WI38 (cell line): Measurements from ENCODE around the gene COL19A1.

Source experiments
- H3K4me3 ChIP-seq: 2 replicates; pipeline ENCODE4 v1.5.1; 2011; ENCODE audit warnings: low read depth, mild to moderate bottlenecking, control low read depth, low read length
- CTCF ChIP-seq: IDR thresholded peaks from 2 replicates; pipeline ENCODE4 v1.5.1; 2012; ENCODE audit warnings: low read depth, mild to moderate bottlenecking, control low read depth, low read length

Gene COL19A1

GRCh38 chr6:70216767-70217166 is 350.4 kb downstream of the COL19A1 start:
- no peak for TF ChIP-seq CTCF
- H3K4me3 ChIP-seq: no peak overlapping the region

- no peak for TF ChIP-seq CTCF
- H3K4me3 ChIP-seq: no peak overlapping the region
These were observed 353.7 kb downstream of the COL19A1 start for GRCh38 chr6:70219943-70220613.

GRCh38 chr6:70221025-70221714 is 354.8 kb downstream of the COL19A1 start:
- peak; percentile 61 for TF ChIP-seq CTCF

GRCh38 chr6:70221715-70222438 is 355.5 kb downstream of the COL19A1 start:
- H3K4me3 ChIP-seq: no peak overlapping the region
- TF ChIP-seq CTCF: no peak

More at GRCh38 chr6:70221025-70221714, 354.8 kb downstream of the COL19A1 start:
- no peak overlapping the region for H3K4me3 ChIP-seq

- TF ChIP-seq CTCF: no peak
- no peak overlapping the region for H3K4me3 ChIP-seq
These were observed 356.0 kb downstream of the COL19A1 start for GRCh38 chr6:70222439-70222749.

- TF ChIP-seq CTCF: no peak
- no peak overlapping the region for H3K4me3 ChIP-seq
These were observed 358.7 kb downstream of the COL19A1 start for GRCh38 chr6:70225055-70225454.

- no peak overlapping the region for H3K4me3 ChIP-seq
- TF ChIP-seq CTCF: no peak
These were observed 365.0 kb downstream of the COL19A1 start for GRCh38 chr6:70231311-70231710.
